Hematopoietic multipotent progenitor cell treated with erythropoietin and hydrocortisone succinate and interleukin-3 and kit ligand, for 8 days (in vitro differentiated cells): Measurements from ENCODE around the gene TMEM247.
"Not testable (repeated sequence)": the region's sequence is repeated elsewhere in the genome, so short reads cannot be mapped to it uniquely, and the experiment has no call there.

Experiments used
- DNase-seq: peaks from one replicate; pipeline ENCODE4 v3.0.0-alpha.2; 2015

TMEM247 gene

DNA sequence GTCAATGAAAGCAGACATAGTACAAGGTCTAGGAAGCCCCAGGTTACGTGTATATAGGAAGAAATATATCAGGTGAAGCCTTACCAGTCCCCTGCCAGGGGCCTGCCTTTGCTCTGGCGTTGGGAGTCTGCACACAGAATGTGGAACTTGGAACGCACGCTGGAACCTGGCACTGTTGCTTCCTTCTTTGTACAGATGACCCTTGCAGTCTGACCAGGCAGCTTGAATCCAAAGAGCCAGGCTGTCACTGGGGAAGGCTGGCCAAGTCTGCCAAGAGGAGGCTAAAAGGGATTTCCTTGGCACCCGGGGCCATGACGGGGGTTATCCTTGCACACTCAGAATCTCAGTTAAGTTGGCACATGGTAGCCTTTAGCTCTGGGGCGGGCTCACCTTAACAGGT, 39.5 kb downstream of the TMEM247 start:
- DNase-seq, result no peak

DNA sequence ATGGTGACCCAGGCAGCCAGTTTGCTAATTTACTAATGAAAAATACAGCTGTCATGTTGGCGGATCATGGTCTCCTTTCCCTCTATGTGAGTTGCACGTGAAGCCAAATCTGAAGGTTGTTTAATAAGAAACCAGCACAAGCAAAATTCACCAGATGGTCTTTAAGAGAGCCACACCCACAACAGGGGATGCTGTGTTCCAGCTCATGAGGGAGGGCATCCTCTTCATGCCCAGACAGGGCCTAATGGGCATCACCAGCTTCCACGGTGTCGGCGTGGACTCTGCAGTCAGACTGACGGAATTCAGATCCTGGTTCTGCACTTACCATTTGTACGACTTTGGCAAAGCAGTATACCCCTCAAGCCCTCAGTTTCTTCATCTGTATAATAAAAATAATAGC, 39.9 kb downstream of the TMEM247 start:
- no peak for DNase-seq

DNA sequence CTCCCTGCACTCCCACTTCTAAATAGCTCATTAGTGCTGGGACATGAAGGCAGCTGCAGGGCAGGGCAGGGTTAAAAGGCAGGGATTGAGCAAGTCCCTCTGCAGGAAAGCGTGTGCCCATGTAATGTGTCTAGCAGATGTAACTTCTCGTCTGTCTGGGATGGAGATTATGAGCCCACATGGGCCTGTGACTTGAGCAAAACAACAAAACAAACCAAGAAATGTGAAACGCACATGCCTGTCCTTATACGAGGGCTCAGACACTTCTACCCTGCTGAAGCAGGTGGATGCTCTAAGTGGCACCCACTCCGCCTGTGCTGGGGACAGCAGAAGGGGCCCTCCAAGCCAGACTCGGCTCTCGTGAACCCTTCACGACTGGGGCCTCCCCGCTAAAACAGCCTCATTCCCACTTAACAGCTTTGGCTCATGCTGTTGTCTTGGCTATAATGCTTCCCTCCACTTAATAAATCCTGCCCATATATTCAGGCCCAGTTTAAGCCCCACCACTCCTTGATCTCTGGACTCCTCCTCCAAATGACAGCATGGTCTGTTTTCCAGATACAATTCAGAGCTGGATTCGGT, 40.9 kb downstream of the TMEM247 start:
- DNase-seq, result no peak

DNA sequence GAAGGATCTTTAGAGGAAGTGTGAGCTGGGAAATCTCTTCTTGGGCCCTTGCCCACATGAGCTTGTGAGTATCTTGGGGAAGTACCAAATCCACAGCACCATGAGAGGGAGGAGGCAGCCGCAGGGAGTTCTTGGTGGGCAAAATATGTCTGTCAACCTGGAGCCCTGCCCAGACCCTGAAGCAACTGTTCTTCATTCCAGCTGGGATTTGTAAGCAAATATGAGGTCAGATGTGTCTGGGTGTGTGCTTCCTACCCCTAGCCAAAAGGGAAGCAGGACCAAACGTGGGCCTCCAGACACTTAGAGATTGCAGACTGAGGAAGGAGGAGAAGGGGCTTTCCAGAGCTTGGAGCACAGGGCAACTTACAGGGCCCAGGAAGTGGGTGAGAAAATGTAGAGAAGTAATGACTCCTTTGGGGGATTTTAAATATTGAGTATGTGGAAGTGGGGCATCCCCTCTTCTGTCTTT, 41.9 kb downstream of the TMEM247 start:
- DNase-seq, result no peak

DNA sequence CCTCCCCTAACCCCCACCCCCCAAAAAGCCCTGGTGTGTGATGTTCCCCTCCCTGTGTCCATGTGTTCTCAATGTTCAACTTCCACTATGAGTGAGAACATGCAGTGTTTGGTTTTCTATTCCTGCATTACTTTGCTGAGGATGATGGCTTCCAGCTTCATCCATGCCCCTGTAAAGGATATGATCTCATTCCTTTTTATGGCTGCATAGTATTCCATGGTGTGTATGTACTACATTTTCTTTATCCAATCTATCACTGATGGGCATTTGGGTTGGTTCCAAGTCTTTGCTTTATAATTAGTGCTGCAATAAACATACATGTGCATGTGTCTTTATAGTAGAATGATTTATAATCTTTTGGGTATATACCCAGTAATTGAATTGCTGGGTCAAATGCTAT, 43.0 kb downstream of the TMEM247 start:
- DNase-seq, result not testable (repeated sequence)

DNA sequence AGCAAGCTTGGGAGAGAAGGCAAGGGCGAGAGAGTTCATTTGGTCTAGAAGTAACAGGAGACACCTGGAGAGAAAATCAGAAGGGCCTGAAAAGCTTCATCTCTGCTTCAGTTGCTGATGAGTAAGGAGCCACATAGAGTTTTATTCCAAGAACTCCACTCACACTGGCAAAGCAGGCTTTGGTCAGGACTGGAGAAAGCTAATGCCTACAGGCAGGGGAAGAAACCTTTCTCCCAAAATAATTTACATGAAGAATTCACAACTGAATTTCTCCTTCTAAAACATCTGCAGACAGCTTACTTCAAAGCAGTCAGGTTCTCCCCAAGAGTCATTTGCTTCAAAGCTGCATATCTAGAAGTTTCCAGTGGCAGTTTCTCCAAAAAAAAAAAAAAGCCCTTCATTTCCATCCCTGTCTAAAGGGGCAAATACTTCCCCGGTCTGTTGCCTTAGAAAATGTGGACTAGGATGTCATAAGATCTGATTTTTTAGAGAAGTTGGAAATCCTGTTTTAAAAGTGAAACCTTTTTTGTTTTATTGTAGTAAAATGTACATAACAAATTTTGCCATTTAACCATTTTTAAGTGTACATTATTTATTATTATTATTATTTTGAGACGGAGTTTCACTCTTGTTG, 46.3 kb downstream of the TMEM247 start:
- no peak for DNase-seq

DNA sequence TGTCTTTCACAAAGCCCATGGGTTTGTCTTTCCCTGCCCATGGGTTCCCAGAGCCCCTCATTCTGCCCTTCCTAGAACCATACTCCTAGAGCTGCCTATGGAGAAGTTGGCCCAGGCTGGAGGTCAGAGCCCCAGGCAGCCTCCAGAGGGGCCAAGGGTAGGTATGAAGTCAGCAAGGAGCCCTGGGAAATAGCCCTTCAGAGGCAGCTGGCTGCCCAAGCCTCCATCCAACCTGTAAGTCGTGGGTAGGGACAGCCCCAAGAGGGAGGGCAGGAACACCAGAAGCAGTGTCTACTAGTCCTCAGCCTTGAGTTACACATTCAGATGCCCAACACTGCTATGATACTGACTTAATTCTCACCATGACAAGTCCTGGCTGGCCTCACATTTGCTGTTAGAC, 49.5 kb downstream of the TMEM247 start:
- no peak for DNase-seq

DNA sequence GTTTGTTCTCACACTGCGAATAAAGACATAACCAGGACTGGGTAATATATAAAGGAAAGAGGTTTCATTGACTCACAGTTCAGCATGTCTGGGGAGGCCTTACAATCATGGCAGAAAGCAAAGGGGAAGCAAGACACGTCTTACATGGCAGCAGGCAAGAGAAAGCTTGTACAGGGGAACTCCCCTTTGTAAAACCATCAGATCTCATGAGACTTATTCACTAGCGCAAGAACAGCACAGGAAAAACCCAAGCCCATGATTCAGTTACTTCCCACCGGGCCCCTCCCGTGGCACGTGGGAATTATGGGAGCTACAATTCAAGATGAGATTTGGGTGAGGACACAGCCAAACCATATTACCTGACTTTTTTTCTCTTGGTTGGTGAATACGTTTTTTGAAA, 51.3 kb downstream of the TMEM247 start:
- DNase-seq, result no peak

DNA sequence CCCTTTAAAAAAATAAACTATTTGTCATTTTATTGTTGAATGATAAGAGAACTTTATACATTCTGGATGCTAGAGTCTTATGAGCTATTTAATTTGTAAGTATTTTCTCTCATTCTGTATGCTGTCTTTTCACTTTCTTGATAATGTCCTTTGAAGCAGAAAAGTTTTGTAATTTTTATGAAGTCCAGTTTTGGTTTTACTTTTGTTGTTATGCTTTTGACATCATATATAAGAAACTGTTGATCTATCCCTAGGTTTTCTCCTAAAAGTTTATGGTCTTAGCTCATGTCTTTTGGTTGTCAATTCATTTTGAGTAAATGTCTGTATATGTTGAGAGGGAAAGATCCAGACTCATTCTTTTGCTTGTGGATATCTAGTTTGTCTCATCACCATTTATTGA, 52.5 kb downstream of the TMEM247 start:
- DNase-seq, result no peak
